GM21737 (cell line): ENCODE results near the gene PREX1.

Source experiments
- ATAC-seq: cut with Tn5 transposase; IDR thresholded peaks from one replicate; pipeline ENCODE4 v1.9.1; 2021; ENCODE audit warnings: mild to moderate bottlenecking, moderate library complexity; ENCODE audit not compliant: unreplicated experiment

The PREX1 gene

GRCh38 chr20:48738094-48738398 lies 89.8 kb downstream of the PREX1 start:
- no peak for ATAC-seq

DNA sequence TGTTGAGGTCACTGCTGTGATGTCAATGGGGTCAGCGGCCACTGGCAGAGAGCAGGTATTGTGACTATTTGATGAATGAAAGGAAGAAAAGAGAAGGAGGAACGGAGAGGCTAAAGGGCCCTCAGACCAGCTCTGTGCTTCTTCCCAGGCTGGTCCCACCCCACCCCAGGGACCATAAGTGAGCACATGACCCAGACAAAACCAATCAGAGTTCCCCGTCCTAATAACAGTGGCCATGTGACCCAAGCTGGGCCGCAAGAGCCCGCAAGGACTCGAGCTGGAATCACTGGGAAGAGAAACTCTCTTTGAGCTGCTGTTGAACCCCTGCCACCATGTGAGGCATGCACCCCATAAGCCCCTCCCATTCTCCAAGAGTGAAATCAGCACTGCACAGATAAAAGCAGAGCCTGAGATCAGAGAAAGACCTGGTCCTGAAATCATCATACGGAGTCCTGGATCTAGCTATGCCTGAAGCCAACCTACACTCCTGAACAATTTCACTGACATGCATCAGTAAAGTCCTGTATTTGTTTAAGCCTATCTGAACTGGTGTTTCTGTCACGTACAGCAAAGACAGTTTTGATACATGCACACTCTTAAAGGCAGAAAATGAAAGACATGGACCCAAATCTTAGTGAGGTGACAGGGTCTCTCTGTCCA lies 90.2 kb downstream of the PREX1 start:
- ATAC-seq: no peak

GRCh38 chr20:48736636-48737035 lies 91.2 kb downstream of the PREX1 start:
- no peak for ATAC-seq

GRCh38 chr20:48736231-48736630 lies 91.6 kb downstream of the PREX1 start:
- ATAC-seq: no peak

- no peak for ATAC-seq
Measured at GRCh38 chr20:48735112-48735511, 92.7 kb downstream of the PREX1 start.

DNA sequence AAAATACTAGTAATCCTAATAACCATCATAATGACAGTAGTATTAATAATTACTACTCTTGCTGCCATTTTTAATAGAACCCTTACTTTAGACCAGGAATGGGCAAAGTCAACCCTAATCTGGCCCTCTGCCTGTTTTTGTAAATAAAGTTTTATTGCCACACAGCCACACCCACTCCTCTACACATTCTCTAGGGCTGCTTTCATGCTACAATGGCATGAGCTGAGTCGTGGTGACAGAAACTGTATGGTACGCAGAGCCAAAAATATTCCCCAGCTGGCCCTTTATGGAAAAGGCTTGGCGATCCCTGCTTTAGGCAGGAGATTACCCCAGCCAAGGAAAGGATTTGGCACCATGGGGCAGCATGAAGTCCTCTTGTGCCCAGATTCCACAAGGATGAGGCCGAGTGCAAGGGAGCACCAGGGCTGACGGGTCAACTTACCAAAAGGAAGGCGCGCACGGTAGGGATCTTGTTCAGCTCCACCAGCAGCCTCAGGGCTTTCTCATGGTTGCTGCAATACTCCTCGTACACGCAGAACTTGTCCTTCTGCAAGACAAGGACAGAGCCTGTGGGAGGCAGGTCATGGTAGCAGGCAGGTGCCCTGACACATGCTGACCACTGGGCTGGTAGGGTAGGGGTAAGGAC lies 93.6 kb downstream of the PREX1 start:
- no peak for ATAC-seq

DNA sequence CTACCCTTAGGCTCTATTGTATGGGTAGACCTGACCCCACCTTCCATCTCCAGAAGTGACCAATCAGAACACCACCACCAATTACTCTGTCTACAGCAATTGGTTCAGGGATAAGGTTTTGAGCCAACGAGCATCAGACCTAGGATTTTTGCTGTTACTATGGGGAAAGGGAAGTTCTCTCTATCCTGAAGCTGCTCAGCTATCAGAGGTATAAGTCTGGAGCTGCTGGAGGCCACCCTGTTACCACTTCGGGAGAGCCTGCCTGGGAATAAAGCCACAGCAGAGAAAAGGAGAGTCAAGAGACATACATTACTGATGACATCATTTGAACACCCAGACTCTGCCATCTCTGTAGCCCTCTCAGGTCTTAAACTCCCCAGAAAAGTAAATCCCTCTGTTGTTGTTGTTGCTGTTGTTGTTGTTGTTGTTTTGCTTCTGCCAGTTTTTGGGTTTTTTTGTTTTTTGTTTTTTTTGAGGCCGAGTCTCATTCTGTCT lies 94.5 kb downstream of the PREX1 start:
- ATAC-seq: no peak

GRCh38 chr20:48732081-48732829 lies 95.5 kb downstream of the PREX1 start:
- ATAC-seq: no peak

- no peak for ATAC-seq
Measured at GRCh38 chr20:48731536-48731935, 96.3 kb downstream of the PREX1 start.

DNA sequence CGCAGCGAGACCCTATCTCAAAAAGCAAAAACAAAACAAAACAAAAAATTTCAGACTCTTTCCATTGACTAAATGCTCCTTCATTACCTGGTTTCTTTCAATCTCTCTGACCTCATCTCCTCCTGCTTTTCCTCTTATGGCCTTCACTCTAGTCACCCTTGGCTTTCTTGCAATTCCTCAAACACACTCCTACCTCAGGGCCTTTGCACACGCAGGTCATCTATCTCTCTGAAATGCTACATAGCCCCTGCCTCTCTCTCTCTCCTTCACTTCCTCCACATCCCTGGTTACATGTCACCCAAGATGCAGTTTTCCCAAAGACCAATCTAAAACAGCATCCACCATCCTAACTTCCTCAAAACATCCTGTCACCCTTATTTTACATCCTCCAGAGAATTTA lies 96.8 kb downstream of the PREX1 start:
- ATAC-seq: no peak

GRCh38 chr20:48729538-48729937 lies 98.3 kb downstream of the PREX1 start:
- no peak for ATAC-seq

DNA sequence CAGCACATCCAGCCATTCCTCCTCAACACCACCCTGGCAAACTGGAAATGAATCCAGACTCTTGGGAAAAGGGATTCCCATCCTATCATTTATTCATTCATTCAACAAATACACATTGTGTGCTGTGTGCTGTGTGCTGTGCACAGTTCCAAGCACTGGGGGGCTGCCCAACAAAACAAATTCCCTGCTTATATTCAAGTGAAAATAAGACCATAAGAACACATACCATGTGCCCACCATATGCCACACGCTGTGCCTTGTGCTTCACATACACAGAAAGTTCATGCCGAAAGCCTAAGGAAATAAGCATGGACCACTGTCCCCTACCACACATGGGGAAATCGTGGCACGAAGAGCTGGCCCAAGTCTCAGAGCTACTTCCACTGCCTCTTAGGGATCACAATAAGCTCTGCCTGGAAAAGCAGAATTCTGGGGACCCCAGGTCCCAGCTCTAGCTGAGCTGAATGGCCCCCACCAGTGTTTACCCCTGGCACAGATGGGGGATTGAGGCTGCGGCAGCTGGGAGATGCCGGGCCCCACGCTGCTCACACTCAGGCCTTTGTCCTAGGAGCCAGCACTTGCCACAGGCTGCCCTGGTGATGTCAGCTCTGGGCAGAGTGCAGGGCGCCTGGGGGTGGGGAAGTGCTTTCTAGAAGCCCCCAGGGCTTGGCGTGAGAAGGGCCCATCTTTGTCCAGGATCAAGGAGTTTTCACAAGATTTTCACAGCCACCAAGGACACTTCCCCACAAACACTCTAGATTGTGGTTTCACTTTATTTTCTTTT lies 99.6 kb downstream of the PREX1 start:
- no peak for ATAC-seq

DNA sequence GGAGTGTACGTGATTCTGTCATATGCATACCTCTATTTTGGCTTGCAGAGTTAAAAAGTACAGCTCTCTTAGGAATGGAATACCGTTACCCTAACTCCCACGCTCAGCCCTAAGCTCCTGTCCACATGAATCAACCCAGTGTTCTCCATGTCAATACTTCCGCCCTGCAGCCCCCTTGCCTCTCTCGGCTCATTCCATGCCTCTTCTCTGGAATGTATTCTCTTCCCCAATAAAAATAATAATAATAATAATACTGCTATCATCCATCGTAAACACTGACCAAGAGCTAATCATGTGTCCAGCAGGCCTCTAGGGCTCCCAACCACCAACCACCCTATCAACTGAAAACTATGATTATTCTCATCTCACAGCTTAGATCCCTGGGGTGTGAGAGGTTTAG lies 100.6 kb downstream of the PREX1 start:
- ATAC-seq: no peak

DNA sequence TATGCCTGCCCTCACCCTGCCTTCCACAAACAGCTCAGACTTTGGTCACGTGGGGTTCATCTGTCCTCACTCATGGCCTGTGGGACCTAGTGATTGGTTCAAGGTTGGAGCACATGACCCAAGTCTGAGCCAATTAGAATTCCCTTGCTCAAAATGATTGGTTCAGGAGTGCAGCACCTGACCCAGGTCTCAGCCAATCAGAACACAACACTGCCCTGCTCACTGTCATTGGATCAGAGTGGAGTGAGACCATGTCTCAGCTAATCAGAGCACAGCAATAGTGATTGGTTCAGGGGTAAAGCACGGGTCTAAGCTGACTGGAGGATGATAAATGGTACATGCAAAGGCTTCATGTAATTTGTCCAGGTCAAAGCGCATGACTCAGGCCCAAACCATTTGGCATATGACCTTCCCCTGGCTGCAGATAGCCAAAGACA lies 102.2 kb downstream of the PREX1 start:
- no peak for ATAC-seq

- ATAC-seq: no peak
Measured at GRCh38 chr20:48724891-48725554, 102.8 kb downstream of the PREX1 start.

DNA sequence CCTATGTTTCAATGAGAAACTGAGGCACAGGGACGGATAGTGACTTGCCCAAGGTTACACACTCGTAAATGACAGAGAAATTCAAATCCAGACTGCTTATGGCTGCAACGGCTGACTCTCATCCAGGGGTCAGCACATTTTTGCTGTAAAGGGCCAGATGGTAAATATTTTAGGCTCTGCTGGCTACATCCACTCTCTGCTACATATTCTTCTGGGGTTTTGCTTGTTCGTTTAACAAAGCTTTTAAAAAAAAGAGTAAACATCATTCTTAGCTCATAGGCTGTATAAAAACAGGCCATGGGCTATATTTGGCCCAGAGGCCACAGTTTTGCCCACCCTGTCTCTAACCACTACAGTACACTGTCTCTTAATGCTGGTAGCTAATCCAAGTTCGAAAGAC lies 103.4 kb downstream of the PREX1 start:
- ATAC-seq: no peak

GRCh38 chr20:48723308-48724264 lies 104.2 kb downstream of the PREX1 start:
- no peak for ATAC-seq

GRCh38 chr20:48722737-48723191 lies 105.0 kb downstream of the PREX1 start:
- peak; percentile 25 for ATAC-seq

GRCh38 chr20:48722002-48722731 lies 105.6 kb downstream of the PREX1 start:
- ATAC-seq: peak; percentile 34
